SK-N-DZ (cell line): Measurements from ENCODE around the gene FAM171A2.
"Not testable (repeated sequence)": the region's sequence is repeated elsewhere in the genome, so short reads cannot be mapped to it uniquely, and the experiment has no call there.

Source experiments
- DNase-seq: peaks from one replicate; pipeline ENCODE4 v3.0.0-alpha.2; 2015; ENCODE audit warnings: low spot score

Gene FAM171A2

GRCh38 chr17:44347206-44348055 is 16.2 kb downstream of the FAM171A2 start:
- DNase-seq, result not testable (repeated sequence)

GRCh38 chr17:44346064-44346844 is 17.4 kb downstream of the FAM171A2 start:
- no peak for DNase-seq

GRCh38 chr17:44345454-44346026 is 18.1 kb downstream of the FAM171A2 start:
- DNase-seq, result peak; percentile 85

- DNase-seq, result peak; percentile 100
Observed at GRCh38 chr17:44344939-44345453, 18.7 kb downstream of the FAM171A2 start, which contains the start of gene GRN. TSS of gene GRN (plus strand) at chr17:44345302. CDS start at chr17:44349165, 3,863 bp downstream.

GRCh38 chr17:44343510-44344209 is 20.0 kb downstream of the FAM171A2 start:
- no peak for DNase-seq

- not testable (repeated sequence) for DNase-seq
Observed at GRCh38 chr17:44340553-44340952, 23.1 kb downstream of the FAM171A2 start.

- DNase-seq, result no peak
Observed at GRCh38 chr17:44338702-44339101, 25.0 kb downstream of the FAM171A2 start.

GRCh38 chr17:44335968-44336367 is 27.7 kb downstream of the FAM171A2 start:
- DNase-seq, result no peak

GRCh38 chr17:44335564-44335963 is 28.1 kb downstream of the FAM171A2 start:
- no peak for DNase-seq

GRCh38 chr17:44334727-44335126 is 28.9 kb downstream of the FAM171A2 start:
- peak; percentile 41 for DNase-seq

GRCh38 chr17:44334315-44334714 is 29.3 kb downstream of the FAM171A2 start:
- DNase-seq, result no peak

GRCh38 chr17:44333371-44333770 is 30.3 kb downstream of the FAM171A2 start:
- DNase-seq, result no peak

- DNase-seq, result peak; percentile 91
Observed at GRCh38 chr17:44331249-44331760, 32.3 kb downstream of the FAM171A2 start.

GRCh38 chr17:44330263-44330662 is 33.4 kb downstream of the FAM171A2 start:
- DNase-seq, result not testable (repeated sequence)

GRCh38 chr17:44329516-44329915 is 34.1 kb downstream of the FAM171A2 start:
- not testable (repeated sequence) for DNase-seq

GRCh38 chr17:44327715-44328449 is 35.8 kb downstream of the FAM171A2 start:
- no peak for DNase-seq

- peak; percentile 98 for DNase-seq
Observed at GRCh38 chr17:44326861-44327444, 36.7 kb downstream of the FAM171A2 start.

GRCh38 chr17:44324571-44325275 is 38.9 kb downstream of the FAM171A2 start, which contains the start of gene SLC25A39:
TSS of gene SLC25A39 (minus strand) at chr17:44324823. CDS start at chr17:44323562, 1,261 bp downstream.
- peak; percentile 91 for DNase-seq

GRCh38 chr17:44324092-44324570 is 39.5 kb downstream of the FAM171A2 start:
- DNase-seq, result no peak
